ENCODE data around the gene CEP85L.

DNA sequence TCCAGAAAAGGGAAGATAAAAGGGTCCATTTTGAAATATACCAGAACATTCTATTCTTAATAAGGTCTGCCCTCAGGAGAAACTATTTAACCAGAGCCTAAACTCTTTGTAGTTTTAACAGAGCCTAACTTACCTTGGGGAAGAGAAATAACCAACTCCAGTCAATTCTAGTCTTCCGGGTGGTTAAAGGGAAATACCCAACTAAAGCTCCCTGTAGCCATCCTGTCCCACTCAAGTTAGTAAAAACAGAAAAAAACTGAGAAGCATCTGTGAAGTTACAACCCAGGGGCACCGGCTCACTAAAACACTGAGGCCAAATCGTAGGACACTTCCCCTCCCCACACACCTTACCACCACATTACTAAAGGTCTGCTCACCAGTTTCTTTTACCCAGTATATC is 23.7 kb downstream of the CEP85L start:
- no peak for TF ChIP-seq POLR2AphosphoS5 (IDR thresholded peaks at IDR 0.05; ENCODE audit: low read depth, low read length)
- TF ChIP-seq TAF1 (IDR thresholded peaks at IDR 0.05; ENCODE audit: borderline replicate concordance, low read depth, low read length): no peak
